HG03354 (cell line): Measurements from ENCODE around the gene NUF2.
"Not testable (repeated sequence)": the region's sequence is repeated elsewhere in the genome, so short reads cannot be mapped to it uniquely, and the experiment has no call there.

ENCODE experiments used
- ATAC-seq: cut with Tn5 transposase; IDR thresholded peaks from one replicate; pipeline ENCODE4 v1.9.1; 2021; ENCODE audit warnings: mild to moderate bottlenecking; ENCODE audit not compliant: unreplicated experiment, poor library complexity, severe bottlenecking

Gene NUF2

GRCh38 chr1:163321311-163322305 is at the start of gene NUF2:
NUF2 (plus strand) TSS chr1:163321954; CDS start chr1:163326052, 4,098 bp downstream.
- peak; percentile 96 for ATAC-seq

- ATAC-seq, result no peak
Observed at GRCh38 chr1:163273766-163274441, 47.9 kb upstream of the NUF2 start.

- ATAC-seq, result no peak
Observed at GRCh38 chr1:163275222-163275621, 46.5 kb upstream of the NUF2 start.

GRCh38 chr1:163278602-163279001 is 43.2 kb upstream of the NUF2 start:
- ATAC-seq, result no peak

GRCh38 chr1:163284867-163285266 is 36.9 kb upstream of the NUF2 start:
- not testable (repeated sequence) for ATAC-seq

GRCh38 chr1:163290025-163290640 is 31.6 kb upstream of the NUF2 start:
- ATAC-seq, result no peak

- ATAC-seq, result no peak
Observed at GRCh38 chr1:163291461-163291860, 30.3 kb upstream of the NUF2 start.

- ATAC-seq, result not testable (repeated sequence)
Observed at GRCh38 chr1:163292153-163292552, 29.6 kb upstream of the NUF2 start.

- not testable (repeated sequence) for ATAC-seq
Observed at GRCh38 chr1:163293497-163293896, 28.3 kb upstream of the NUF2 start.

GRCh38 chr1:163295949-163296348 is 25.8 kb upstream of the NUF2 start:
- ATAC-seq, result no peak

GRCh38 chr1:163296504-163297263 is 25.1 kb upstream of the NUF2 start:
- no peak for ATAC-seq

- no peak for ATAC-seq
Observed at GRCh38 chr1:163298365-163298764, 23.4 kb upstream of the NUF2 start.

- no peak for ATAC-seq
Observed at GRCh38 chr1:163300568-163300967, 21.2 kb upstream of the NUF2 start.

- no peak for ATAC-seq
Observed at GRCh38 chr1:163303561-163303960, 18.2 kb upstream of the NUF2 start.

GRCh38 chr1:163305441-163305840 is 16.3 kb upstream of the NUF2 start:
- ATAC-seq, result no peak

- ATAC-seq, result no peak
Observed at GRCh38 chr1:163307479-163308171, 14.1 kb upstream of the NUF2 start.

- ATAC-seq, result no peak
Observed at GRCh38 chr1:163308811-163309210, 12.9 kb upstream of the NUF2 start.

GRCh38 chr1:163315773-163316374 is 5.9 kb upstream of the NUF2 start:
- no peak for ATAC-seq

GRCh38 chr1:163320891-163321290 is 863 bp upstream of the NUF2 start:
- no peak for ATAC-seq
